ENCODE data around the gene TMEM131.

Gene TMEM131

DNA sequence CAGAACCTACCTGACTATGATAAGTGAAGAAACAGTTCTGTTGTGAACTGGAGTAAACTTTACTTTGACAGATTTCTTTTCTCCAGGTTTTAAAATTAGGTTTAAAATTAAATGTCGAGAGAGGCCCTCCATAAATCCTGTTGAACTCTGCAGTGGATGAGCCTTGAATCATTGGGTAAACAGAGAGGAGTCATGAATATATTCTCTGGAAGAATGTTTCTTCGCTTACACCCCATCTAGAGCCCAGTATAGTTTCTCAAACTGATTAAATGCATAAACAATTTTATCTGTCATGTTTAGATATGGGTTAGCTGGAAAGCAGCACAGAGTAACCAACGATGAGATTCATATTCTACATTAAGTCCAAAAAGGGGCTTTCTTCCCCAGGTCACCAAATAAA, 198.4 kb downstream of the TMEM131 start:
- H3K4me2 ChIP-seq (ENCODE audit: low read length) = no peak overlapping the region
- WGBS (ENCODE audit: extremely low coverage, insufficient coverage, insufficient read length) = no CpG with 5 or more reads among the region's 3 CpGs
- H2AK5ac ChIP-seq (ENCODE audit: low read length) = no peak overlapping the region

GRCh38 chr2:97796465-97797126, 199.2 kb downstream of the TMEM131 start:
- H3K9me3 ChIP-seq (ENCODE audit: insufficient read depth, low read depth, low read length) = no peaks in the 10 kb centered on the region
- no peak overlapping the region for H4K12ac ChIP-seq (ENCODE audit: low read depth, low read length)
- H3K79me2 ChIP-seq (ENCODE audit: control insufficient read depth, insufficient read depth, low read length, poor library complexity) = no peaks in the 10 kb centered on the region
- H3K79me1 ChIP-seq (ENCODE audit: low read length) = no peaks in the 10 kb centered on the region
- no peak overlapping the region for H4K8ac ChIP-seq (ENCODE audit: low read depth, low read length)
- no peak overlapping the region for H3K9ac ChIP-seq (ENCODE audit: low read length)
- no peak overlapping the region for H3K4me3 ChIP-seq (ENCODE audit: low read depth, low read length)
- no peak overlapping the region for H3K14ac ChIP-seq (ENCODE audit: low read length)
- no peak overlapping the region for H2AK5ac ChIP-seq (ENCODE audit: low read length)
- H2BK12ac ChIP-seq (ENCODE audit: low read length) = no peak overlapping the region
- no peak overlapping the region for H2BK5ac ChIP-seq (ENCODE audit: low read depth, low read length, poor library complexity)
- no peak overlapping the region for H3K23ac ChIP-seq (ENCODE audit: low read length)
- H4K91ac ChIP-seq (ENCODE audit: low read depth, low read length) = no peak overlapping the region
- no peak overlapping the region for H3K4me2 ChIP-seq (ENCODE audit: low read length)
- H2BK120ac ChIP-seq (ENCODE audit: insufficient read depth, low read length, poor library complexity) = no peak overlapping the region
- H3K27me3 ChIP-seq (ENCODE audit: insufficient read depth, low read length) = no peaks in the 10 kb centered on the region
- no peak overlapping the region for H2AFZ ChIP-seq (ENCODE audit: insufficient read depth, low read length, poor library complexity)
- peaks cover 9% of the 10 kb centered on the region in 2 experiments for H3K36me3 ChIP-seq (ENCODE audit: control insufficient read depth in 1 of 2, insufficient read depth in 2 of 2, low read length in 2 of 2)
- DNase-seq = no peak
- WGBS (ENCODE audit: extremely low coverage, insufficient coverage, insufficient read length) = no CpG with 5 or more reads among the region's 2 CpGs
- H3K27ac ChIP-seq (ENCODE audit: low read depth, low read length) = no peak overlapping the region
- no peak overlapping the region for H3K18ac ChIP-seq (ENCODE audit: low read length)
- no peaks in the 10 kb centered on the region for H3K4me1 ChIP-seq (ENCODE audit: control insufficient read depth in 1 of 2, insufficient read depth in 2 of 2, low read length in 2 of 2)
- no peak overlapping the region for H3K4ac ChIP-seq (ENCODE audit: low read depth, low read length)

More for the DNA sequence above, 198.4 kb downstream of the TMEM131 start:
- H3K9me3 ChIP-seq (ENCODE audit: insufficient read depth, low read depth, low read length) = no peaks in the 10 kb centered on the region
- H3K36me3 ChIP-seq (ENCODE audit: control insufficient read depth in 1 of 2, insufficient read depth in 2 of 2, low read length in 2 of 2) = peaks cover 6% of the 10 kb centered on the region in 2 experiments
- no peaks in the 10 kb centered on the region for H3K79me1 ChIP-seq (ENCODE audit: low read length)
- no peak overlapping the region for H2BK12ac ChIP-seq (ENCODE audit: low read length)
- H3K79me2 ChIP-seq (ENCODE audit: control insufficient read depth, insufficient read depth, low read length, poor library complexity) = no peaks in the 10 kb centered on the region
- H3K4me3 ChIP-seq (ENCODE audit: low read depth, low read length) = no peak overlapping the region
- H4K91ac ChIP-seq (ENCODE audit: low read depth, low read length) = no peak overlapping the region
- no peak overlapping the region for H3K27ac ChIP-seq (ENCODE audit: low read depth, low read length)
- H3K4ac ChIP-seq (ENCODE audit: low read depth, low read length) = no peak overlapping the region
- H3K4me1 ChIP-seq (ENCODE audit: control insufficient read depth in 1 of 2, insufficient read depth in 2 of 2, low read length in 2 of 2) = no peaks in the 10 kb centered on the region
- no peak overlapping the region for H4K12ac ChIP-seq (ENCODE audit: low read depth, low read length)
- no peaks in the 10 kb centered on the region for H3K27me3 ChIP-seq (ENCODE audit: insufficient read depth, low read length)
- H2BK5ac ChIP-seq (ENCODE audit: low read depth, low read length, poor library complexity) = no peak overlapping the region
- no peak overlapping the region for H3K23ac ChIP-seq (ENCODE audit: low read length)
- no peak overlapping the region for H3K14ac ChIP-seq (ENCODE audit: low read length)
- H2AFZ ChIP-seq (ENCODE audit: insufficient read depth, low read length, poor library complexity) = no peak overlapping the region
- no peak for DNase-seq
- no peak overlapping the region for H4K8ac ChIP-seq (ENCODE audit: low read depth, low read length)
- no peak overlapping the region for H2BK120ac ChIP-seq (ENCODE audit: insufficient read depth, low read length, poor library complexity)
- H3K18ac ChIP-seq (ENCODE audit: low read length) = no peak overlapping the region
- H3K9ac ChIP-seq (ENCODE audit: low read length) = no peak overlapping the region

- H4K12ac ChIP-seq (ENCODE audit: low read depth, low read length) = no peak overlapping the region
- H3K14ac ChIP-seq (ENCODE audit: low read length) = no peak overlapping the region
- DNase-seq = no peak
- H3K36me3 ChIP-seq (ENCODE audit: control insufficient read depth in 1 of 2, insufficient read depth in 2 of 2, low read length in 2 of 2) = peaks cover 13 to 14% of the 10 kb centered on the region in 2 experiments
- no peak overlapping the region for H2AFZ ChIP-seq (ENCODE audit: insufficient read depth, low read length, poor library complexity)
- H3K18ac ChIP-seq (ENCODE audit: low read length) = no peak overlapping the region
- no peak overlapping the region for H2BK5ac ChIP-seq (ENCODE audit: low read depth, low read length, poor library complexity)
- no peaks in the 10 kb centered on the region for H3K9me3 ChIP-seq (ENCODE audit: insufficient read depth, low read depth, low read length)
- H2BK12ac ChIP-seq (ENCODE audit: low read length) = no peak overlapping the region
- no peak overlapping the region for H4K8ac ChIP-seq (ENCODE audit: low read depth, low read length)
- no CpG with 5 or more reads among the region's 14 CpGs for WGBS (ENCODE audit: extremely low coverage, insufficient coverage, insufficient read length)
- H3K27me3 ChIP-seq (ENCODE audit: insufficient read depth, low read length) = no peaks in the 10 kb centered on the region
- H3K79me2 ChIP-seq (ENCODE audit: control insufficient read depth, insufficient read depth, low read length, poor library complexity) = no peaks in the 10 kb centered on the region
- no peak overlapping the region for H2BK120ac ChIP-seq (ENCODE audit: insufficient read depth, low read length, poor library complexity)
- no peak overlapping the region for H3K23ac ChIP-seq (ENCODE audit: low read length)
- H3K4me1 ChIP-seq (ENCODE audit: control insufficient read depth in 1 of 2, insufficient read depth in 2 of 2, low read length in 2 of 2) = no peaks in the 10 kb centered on the region
- no peaks in the 10 kb centered on the region for H3K79me1 ChIP-seq (ENCODE audit: low read length)
- no peak overlapping the region for H3K4ac ChIP-seq (ENCODE audit: low read depth, low read length)
- no peak overlapping the region for H3K9ac ChIP-seq (ENCODE audit: low read length)
- no peak overlapping the region for H3K4me3 ChIP-seq (ENCODE audit: low read depth, low read length)
- no peak overlapping the region for H2AK5ac ChIP-seq (ENCODE audit: low read length)
- H4K91ac ChIP-seq (ENCODE audit: low read depth, low read length) = no peak overlapping the region
- no peak overlapping the region for H3K4me2 ChIP-seq (ENCODE audit: low read length)
- no peak overlapping the region for H3K27ac ChIP-seq (ENCODE audit: low read depth, low read length)
Observed at GRCh38 chr2:97792416-97792815, 203.3 kb downstream of the TMEM131 start.

GRCh38 chr2:97788986-97789644, 206.6 kb downstream of the TMEM131 start:
- Histone ChIP-seq H2BK12ac (ENCODE audit: low read length) (no peak overlapping the region), H3K4ac (ENCODE audit: low read depth, low read length) (no peak overlapping the region), H3K27me3 (ENCODE audit: insufficient read depth, low read length) (no peaks in the 10 kb centered on the region), H3K9me3 (ENCODE audit: insufficient read depth, low read depth, low read length) (no peaks in the 10 kb centered on the region), H2AK5ac (ENCODE audit: low read length) (no peak overlapping the region), H3K9ac (ENCODE audit: low read length) (no peak overlapping the region), H3K79me2 (ENCODE audit: control insufficient read depth, insufficient read depth, low read length, poor library complexity) (no peaks in the 10 kb centered on the region), H3K14ac (ENCODE audit: low read length) (no peak overlapping the region), H3K23ac (ENCODE audit: low read length) (no peak overlapping the region), H3K4me2 (ENCODE audit: low read length) (no peak overlapping the region), H2AFZ (ENCODE audit: insufficient read depth, low read length, poor library complexity) (no peak overlapping the region), H2BK120ac (ENCODE audit: insufficient read depth, low read length, poor library complexity) (no peak overlapping the region), H4K12ac (ENCODE audit: low read depth, low read length) (no peak overlapping the region), H3K18ac (ENCODE audit: low read length) (no peak overlapping the region), H3K4me3 (ENCODE audit: low read depth, low read length) (no peak overlapping the region), H3K4me1 (ENCODE audit: control insufficient read depth in 1 of 2, insufficient read depth in 2 of 2, low read length in 2 of 2) (no peaks in the 10 kb centered on the region), H4K91ac (ENCODE audit: low read depth, low read length) (no peak overlapping the region), H4K8ac (ENCODE audit: low read depth, low read length) (no peak overlapping the region), H2BK5ac (ENCODE audit: low read depth, low read length, poor library complexity) (no peak overlapping the region), H3K36me3 (ENCODE audit: control insufficient read depth in 1 of 2, insufficient read depth in 2 of 2, low read length in 2 of 2) (peaks cover 15 to 16% of the 10 kb centered on the region in 2 experiments), H3K79me1 (ENCODE audit: low read length) (no peaks in the 10 kb centered on the region), H3K27ac (ENCODE audit: low read depth, low read length) (no peak overlapping the region)
- DNase-seq = no peak
- no CpG with 5 or more reads among the region's 7 CpGs for WGBS (ENCODE audit: extremely low coverage, insufficient coverage, insufficient read length)
